H9 (cell line): Measurements from ENCODE around the gene RAP1GDS1. TPM values are rescaled to one million over a fixed set of nuclear protein-coding genes. Genes with fewer than 3 reads are reported as not detected.

Source experiments
- DNase-seq: peaks from one replicate; pipeline ENCODE4 v3.0.0-alpha.2; 2017
- H2AFZ ChIP-seq: one replicate; pipeline ENCODE4 v1.6.1; 2013; ENCODE audit warnings: mild to moderate bottlenecking, low read length, control low read depth, moderate library complexity
- H2AK5ac ChIP-seq: 2 replicates; pipeline ENCODE4 v1.6.1; 2013; ENCODE audit warnings: low read length, control low read depth, mixed read lengths; ENCODE audit not compliant: insufficient read length
- H2BK120ac ChIP-seq: one replicate; pipeline ENCODE4 v1.6.1; 2013; ENCODE audit warnings: low read depth, mild to moderate bottlenecking, low read length, control low read depth, inconsistent platforms; ENCODE audit not compliant: poor library complexity, severe bottlenecking
- H2BK12ac ChIP-seq: 2 replicates; pipeline ENCODE4 v1.6.1; 2013; ENCODE audit warnings: low read length, control low read depth, mixed read lengths, low read depth; ENCODE audit not compliant: insufficient read length
- H2BK15ac ChIP-seq: 2 replicates; pipeline ENCODE4 v1.6.1; 2013; ENCODE audit warnings: low read depth, low read length, control low read depth
- H2BK20ac ChIP-seq: one replicate; pipeline ENCODE4 v1.6.1; 2013; ENCODE audit warnings: low read depth, mild to moderate bottlenecking, low read length, control low read depth, inconsistent platforms; ENCODE audit not compliant: poor library complexity, severe bottlenecking
- H2BK5ac ChIP-seq: 2 replicates; pipeline ENCODE4 v1.6.1; 2013; ENCODE audit warnings: low read length, control low read depth, mixed read lengths; ENCODE audit not compliant: insufficient read length
- H3K14ac ChIP-seq: 2 replicates; pipeline ENCODE4 v1.6.1; 2013; ENCODE audit warnings: low read length, control low read depth; ENCODE audit not compliant: insufficient read depth
- H3K18ac ChIP-seq: 2 replicates; pipeline ENCODE4 v1.6.1; 2013; ENCODE audit warnings: low read depth, mild to moderate bottlenecking, mixed read lengths, low read length, control low read depth; ENCODE audit not compliant: insufficient read length
- H3K23ac ChIP-seq: 2 replicates; pipeline ENCODE4 v1.6.1; 2013; ENCODE audit warnings: low read length, control low read depth, mixed read lengths, low read depth; ENCODE audit not compliant: insufficient read length
- H3K23me2 ChIP-seq: 2 replicates; pipeline ENCODE4 v1.6.1; 2013; ENCODE audit warnings: low read depth, mild to moderate bottlenecking, mixed read lengths, low read length, control low read depth; ENCODE audit not compliant: insufficient read length, poor library complexity, severe bottlenecking
- H3K27ac ChIP-seq: 2 replicates; pipeline ENCODE4 v1.5.1; 2013; ENCODE audit warnings: low read length, control low read depth, mixed read lengths, low read depth; ENCODE audit not compliant: insufficient read length
- H3K27me3 ChIP-seq: 2 replicates; pipeline ENCODE4 v1.6.1; 2013; ENCODE audit warnings: low read length, control low read depth, inconsistent platforms; ENCODE audit not compliant: insufficient read depth
- H3K4ac ChIP-seq: 2 replicates; pipeline ENCODE4 v1.6.1; 2013; ENCODE audit warnings: low read depth, mild to moderate bottlenecking, control low read depth, inconsistent platforms, low read length, moderate library complexity
- H3K4me1 ChIP-seq: 2 replicates; pipeline ENCODE4 v1.6.1; 2013; ENCODE audit warnings: low read length, control low read depth, inconsistent platforms; ENCODE audit not compliant: insufficient read depth
- H3K4me2 ChIP-seq: 2 replicates; pipeline ENCODE4 v1.6.1; 2013; ENCODE audit warnings: low read length, control low read depth, mixed read lengths; ENCODE audit not compliant: insufficient read length, insufficient read depth
- H3K56ac ChIP-seq: 2 replicates; pipeline ENCODE4 v1.6.1; 2013; ENCODE audit warnings: low read depth, mild to moderate bottlenecking, mixed read lengths, low read length, control low read depth; ENCODE audit not compliant: insufficient read length
- H3K79me1 ChIP-seq: 2 replicates; pipeline ENCODE4 v1.6.1; 2013; ENCODE audit warnings: low read depth, mild to moderate bottlenecking, moderate library complexity, low read length, control low read depth, inconsistent platforms; ENCODE audit not compliant: insufficient read depth, poor library complexity, severe bottlenecking
- H3K79me2 ChIP-seq: 2 replicates; pipeline ENCODE4 v1.6.1; 2013; ENCODE audit warnings: low read length, control low read depth, inconsistent platforms; ENCODE audit not compliant: insufficient read depth
- H3K9ac ChIP-seq: 2 replicates; pipeline ENCODE4 v1.6.1; 2013; ENCODE audit warnings: low read length, control low read depth, mixed read lengths; ENCODE audit not compliant: insufficient read length; ENCODE audit errors: extremely low read depth
- H3K9me3 ChIP-seq: one replicate; pipeline ENCODE4 v1.6.1; 2013; ENCODE audit warnings: low read depth, low read length, inconsistent platforms; ENCODE audit not compliant: control insufficient read depth
- H3T11ph ChIP-seq: one replicate; pipeline ENCODE4 v1.6.1; 2013; ENCODE audit warnings: mild to moderate bottlenecking, low read length, control low read depth, inconsistent platforms
- H4K20me1 ChIP-seq: one replicate; pipeline ENCODE4 v1.6.1; 2013; ENCODE audit not compliant: control insufficient read depth, insufficient read length, insufficient read depth
- H4K5ac ChIP-seq: 2 replicates; pipeline ENCODE4 v1.6.1; 2013; ENCODE audit warnings: low read depth, mild to moderate bottlenecking, mixed read lengths, low read length, control low read depth; ENCODE audit not compliant: insufficient read length
- H4K8ac ChIP-seq: replicated peaks from 2 replicates; pipeline ENCODE4 v1.6.1; 2013; ENCODE audit warnings: low read length, control low read depth, mixed read lengths, low read depth; ENCODE audit not compliant: insufficient read length
- H4K91ac ChIP-seq: 2 replicates; pipeline ENCODE4 v1.6.1; 2013; ENCODE audit warnings: low read depth, mild to moderate bottlenecking, moderate library complexity, mixed read lengths, low read length, control low read depth; ENCODE audit not compliant: insufficient read length
- H3K27ac Mint-ChIP-seq, 3 experiments: 2 replicates in 2 of 3; 3 replicates in 1 of 3; pipeline ENCODE4 v1.8.0; 2020 to 2021; ENCODE audit warnings: mixed read lengths in 3 of 3, mild to moderate bottlenecking in 1 of 3, moderate library complexity in 1 of 3
- H3K27me3 Mint-ChIP-seq: 2 replicates; pipeline ENCODE4 v1.8.0; 2021; ENCODE audit warnings: low read depth, mild to moderate bottlenecking, moderate library complexity, mixed read lengths
- H3K36me3 Mint-ChIP-seq, 3 experiments: 2 replicates in 2 of 3; 3 replicates in 1 of 3; pipeline ENCODE4 v1.8.0; 2020 to 2021; ENCODE audit warnings: low read depth in 3 of 3, mixed read lengths in 3 of 3; ENCODE audit not compliant: insufficient read depth in 1 of 3
- H3K4me1 Mint-ChIP-seq, 2 experiments: 2 replicates each; pipeline ENCODE4 v1.8.0; 2020; ENCODE audit warnings: mixed read lengths in 2 of 2
- H3K4me3 Mint-ChIP-seq, 2 experiments: 2 replicates in 1 of 2; 3 replicates in 1 of 2; pipeline ENCODE4 v1.8.0; 2020 to 2021; ENCODE audit warnings: mild to moderate bottlenecking in 2 of 2, mixed read lengths in 2 of 2, moderate library complexity in 1 of 2
- H3K9me3 Mint-ChIP-seq, 2 experiments: 2 replicates in 1 of 2; 3 replicates in 1 of 2; pipeline ENCODE4 v1.8.0; 2020; ENCODE audit warnings: mild to moderate bottlenecking in 2 of 2, mixed read lengths in 2 of 2, moderate library complexity in 1 of 2
- WGBS: extraction: QIAGEN DNeasy Blood & Tissue Kit; methylation state at CpG from one replicate; pipeline ENCODE4 v1.1.7; 2013; ENCODE audit warnings: missing lambda C conversion rate, low lambda C conversion rate, mixed read lengths; ENCODE audit not compliant: insufficient read length; ENCODE audit errors: extremely low coverage; 5-methylcytosine and 5-hydroxymethylcytosine counted together
- total RNA-seq: library from RNA; stranded (reverse); gene quantifications from 2 replicates; pipeline ENCODE4 v1.2.1, GENCODE V29; 2021
- TF ChIP-seq, protein P1 (sequence below): fragments of 200-600 bp; sonication (generic); conservative IDR thresholded peaks from 3 replicates; pipeline ENCODE4 v1.8.0; 2021; ENCODE audit warnings: antibody characterized with exemption, mild to moderate bottlenecking

The RAP1GDS1 gene
- total RNA-seq, 1 experiment from 2014 or later: 25.2 TPM

DNA sequence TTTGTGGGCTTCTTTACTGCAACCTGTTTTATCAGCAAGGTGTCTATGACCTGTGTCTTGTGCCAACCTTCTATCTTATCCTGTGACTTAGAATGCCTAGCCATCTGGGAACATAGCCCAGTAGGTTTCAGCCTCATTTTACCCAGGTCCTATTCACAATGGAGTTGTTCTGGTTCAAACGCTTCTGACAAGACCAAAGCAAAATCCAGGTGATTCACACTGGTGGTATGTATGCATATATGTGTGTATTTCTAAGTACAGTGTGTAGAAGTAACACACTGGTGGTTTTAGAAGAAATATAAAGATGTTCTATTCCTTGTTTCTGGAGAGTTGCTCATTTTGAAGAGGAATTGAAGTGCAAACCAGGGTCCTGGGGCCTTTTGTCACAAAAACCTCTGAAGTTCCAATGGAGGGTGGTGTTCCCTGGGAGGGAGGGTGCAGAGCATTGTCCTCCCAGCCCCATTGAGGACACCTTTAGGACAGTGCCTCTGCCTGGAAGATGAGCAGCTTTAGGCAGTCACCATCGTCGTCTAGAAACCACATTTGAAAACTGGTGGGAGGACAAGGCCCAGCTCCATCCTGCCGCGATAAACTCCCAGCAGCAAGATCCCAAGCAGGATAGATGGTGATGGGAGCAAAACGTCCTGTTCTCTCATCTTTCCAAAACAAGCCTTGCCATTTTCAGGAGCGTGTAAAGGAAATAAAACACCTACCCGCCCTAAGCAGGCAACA lies 205.8 kb downstream of the RAP1GDS1 start:
- H3K56ac ChIP-seq: no peak overlapping the region
- Mint-ChIP-seq H3K27ac (peak overlapping the region in 1 of 3 experiments; percentile 76; a peak in 1 of 7 replicates), H3K27me3 (no peaks in the 10 kb centered on the region; the same call in none of the 2 replicates), H3K36me3 (peaks cover under 1 to 9% (median 2%) of the 10 kb centered on the region in 3 experiments; a peak in 3 of 7 replicates), H3K4me3 (no peak overlapping the region), H3K9me3 (no peaks in the 10 kb centered on the region), H3K4me1 (peaks cover 4 to 9% of the 10 kb centered on the region in 2 experiments; a peak in 3 of 4 replicates)
- no peak overlapping the region for H2AFZ ChIP-seq
- no peak overlapping the region for H3K4ac ChIP-seq
- H3K9ac ChIP-seq: no peak overlapping the region
- no peak overlapping the region for H4K5ac ChIP-seq
- no peak overlapping the region for H4K91ac ChIP-seq
- H3K9me3 ChIP-seq: no peaks in the 10 kb centered on the region
- no peak for DNase-seq
- H3K79me1 ChIP-seq: no peaks in the 10 kb centered on the region
- H3K23ac ChIP-seq: no peak overlapping the region
- WGBS: no CpG with 5 or more reads among the region's 8 CpGs
- H3K4me1 ChIP-seq: no peaks in the 10 kb centered on the region; the same call in 1 of the 2 replicates
- no peaks in the 10 kb centered on the region for H3K23me2 ChIP-seq
- no peaks in the 10 kb centered on the region for H3K27me3 ChIP-seq
- no peak overlapping the region for H3T11ph ChIP-seq
- no peak overlapping the region for H3K27ac ChIP-seq
- TF ChIP-seq, protein P1, sequence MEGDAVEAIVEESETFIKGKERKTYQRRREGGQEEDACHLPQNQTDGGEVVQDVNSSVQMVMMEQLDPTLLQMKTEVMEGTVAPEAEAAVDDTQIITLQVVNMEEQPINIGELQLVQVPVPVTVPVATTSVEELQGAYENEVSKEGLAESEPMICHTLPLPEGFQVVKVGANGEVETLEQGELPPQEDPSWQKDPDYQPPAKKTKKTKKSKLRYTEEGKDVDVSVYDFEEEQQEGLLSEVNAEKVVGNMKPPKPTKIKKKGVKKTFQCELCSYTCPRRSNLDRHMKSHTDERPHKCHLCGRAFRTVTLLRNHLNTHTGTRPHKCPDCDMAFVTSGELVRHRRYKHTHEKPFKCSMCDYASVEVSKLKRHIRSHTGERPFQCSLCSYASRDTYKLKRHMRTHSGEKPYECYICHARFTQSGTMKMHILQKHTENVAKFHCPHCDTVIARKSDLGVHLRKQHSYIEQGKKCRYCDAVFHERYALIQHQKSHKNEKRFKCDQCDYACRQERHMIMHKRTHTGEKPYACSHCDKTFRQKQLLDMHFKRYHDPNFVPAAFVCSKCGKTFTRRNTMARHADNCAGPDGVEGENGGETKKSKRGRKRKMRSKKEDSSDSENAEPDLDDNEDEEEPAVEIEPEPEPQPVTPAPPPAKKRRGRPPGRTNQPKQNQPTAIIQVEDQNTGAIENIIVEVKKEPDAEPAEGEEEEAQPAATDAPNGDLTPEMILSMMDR: no peak
- H2BK12ac ChIP-seq: peak overlapping the region; percentile 26
- H4K20me1 ChIP-seq: no peaks in the 10 kb centered on the region
- H3K4me2 ChIP-seq: peak overlapping the region; percentile 57
- H2AK5ac ChIP-seq: no peak overlapping the region
- H3K18ac ChIP-seq: no peak overlapping the region
- no peak overlapping the region for H2BK15ac ChIP-seq
- H2BK120ac ChIP-seq: no peak overlapping the region
- no peak overlapping the region for H4K8ac ChIP-seq
- H2BK20ac ChIP-seq: no peak overlapping the region
- H3K14ac ChIP-seq: no peak overlapping the region
- H2BK5ac ChIP-seq: no peak overlapping the region
- no peaks in the 10 kb centered on the region for H3K79me2 ChIP-seq
